ENCODE results near the gene HS6ST3.

The HS6ST3 gene

GRCh38 chr13:96880419-96880818, 790.5 kb downstream of the HS6ST3 start:
- no peak for DNase-seq (ENCODE audit: low read depth in 3 of 3, low spot score in 1 of 3)
